MM.1S (cell line): ENCODE results near the gene SLC8A1.
A peak's percentile ranks its signal among the peaks of the same experiment; 100 is the strongest.

Source experiments
- DNase-seq: peaks from one replicate; pipeline ENCODE4 v3.0.0-alpha.2; 2015
- H2AFZ ChIP-seq: fragments of 300-600 bp; sonication (generic); 2 replicates; pipeline ENCODE4 v1.6.0; 2016; ENCODE audit warnings: antibody characterized with exemption, low read length
- H3F3A ChIP-seq: fragments of 300-600 bp; sonication (generic); 2 replicates; pipeline ENCODE4 v1.6.1; 2016; ENCODE audit warnings: mild to moderate bottlenecking, antibody characterized with exemption, low read length, moderate library complexity, mixed read lengths; ENCODE audit not compliant: insufficient read depth
- H3K27ac ChIP-seq: fragments of 300-600 bp; sonication (generic); 2 replicates; pipeline ENCODE4 v1.5.1; 2016; ENCODE audit warnings: mild to moderate bottlenecking, low read length
- H3K27me3 ChIP-seq: fragments of 300-600 bp; sonication (generic); replicated peaks from 2 replicates; pipeline ENCODE4 v1.6.0; 2016; ENCODE audit warnings: low read length; ENCODE audit not compliant: insufficient read depth
- H3K36me3 ChIP-seq: fragments of 300-600 bp; sonication (generic); replicated peaks from 2 replicates; pipeline ENCODE4 v1.6.1; 2016; ENCODE audit warnings: mild to moderate bottlenecking, low read length, mixed read lengths; ENCODE audit not compliant: insufficient read depth
- H3K4me1 ChIP-seq: fragments of 300-600 bp; sonication (generic); 2 replicates; pipeline ENCODE4 v1.6.1; 2016; ENCODE audit warnings: low read length, mixed read lengths
- H3K4me2 ChIP-seq: fragments of 300-600 bp; sonication (generic); 2 replicates; pipeline ENCODE4 v1.6.0; 2016; ENCODE audit warnings: low read depth, low read length
- H3K4me3 ChIP-seq: fragments of 300-600 bp; sonication (generic); 2 replicates; pipeline ENCODE4 v1.5.1; 2016; ENCODE audit warnings: low read length, mixed read lengths
- H3K79me2 ChIP-seq: fragments of 300-600 bp; sonication (generic); 2 replicates; pipeline ENCODE4 v1.6.1; 2016; ENCODE audit warnings: mixed run types, low read length, mixed read lengths
- H3K9ac ChIP-seq: fragments of 300-600 bp; sonication (generic); 2 replicates; pipeline ENCODE4 v1.6.1; 2016; ENCODE audit warnings: low read length, mixed read lengths
- H3K9me2 ChIP-seq: fragments of 300-600 bp; sonication (generic); replicated peaks from 2 replicates; pipeline ENCODE4 v1.6.1; 2016; ENCODE audit warnings: mild to moderate bottlenecking, low read length, mixed read lengths; ENCODE audit not compliant: insufficient read depth
- H3K9me3 ChIP-seq: fragments of 300-600 bp; sonication (generic); replicated peaks from 2 replicates; pipeline ENCODE4 v1.6.1; 2016; ENCODE audit warnings: mild to moderate bottlenecking, low read length, mixed read lengths; ENCODE audit not compliant: insufficient read depth
- H4K20me1 ChIP-seq: fragments of 300-600 bp; sonication (generic); 2 replicates; pipeline ENCODE4 v1.6.1; 2016; ENCODE audit warnings: mild to moderate bottlenecking, low read length, moderate library complexity, mixed read lengths; ENCODE audit not compliant: insufficient read depth
- EZH2 ChIP-seq: fragments of 300-600 bp; sonication (generic); optimal IDR thresholded peaks from 2 replicates; pipeline ENCODE3; 2017; ENCODE audit warnings: low read depth, mild to moderate bottlenecking, antibody characterized with exemption, low read length, mixed read lengths
- EZH2phosphoT487 ChIP-seq: fragments of 300-600 bp; sonication (generic); IDR thresholded peaks from 2 replicates; pipeline ENCODE4 v1.6.1; 2018; ENCODE audit warnings: antibody characterized with exemption, low read length
- TF ChIP-seq, protein P1 (sequence below): fragments of 300-600 bp; sonication (generic); IDR thresholded peaks from 2 replicates; pipeline ENCODE4 v1.5.1; 2016; ENCODE audit warnings: antibody characterized with exemption, low read length, mixed read lengths

Gene SLC8A1

GRCh38 chr2:40489678-40489960 is 37.7 kb upstream of the SLC8A1 start:
- no peak overlapping the region for H3K9ac ChIP-seq
- 0 out of 2 replicates have a peak overlapping the region, but pooled peaks have one; percentile 17 for H3K4me2 ChIP-seq
- H2AFZ ChIP-seq: peak overlapping the region; percentile 9

DNA sequence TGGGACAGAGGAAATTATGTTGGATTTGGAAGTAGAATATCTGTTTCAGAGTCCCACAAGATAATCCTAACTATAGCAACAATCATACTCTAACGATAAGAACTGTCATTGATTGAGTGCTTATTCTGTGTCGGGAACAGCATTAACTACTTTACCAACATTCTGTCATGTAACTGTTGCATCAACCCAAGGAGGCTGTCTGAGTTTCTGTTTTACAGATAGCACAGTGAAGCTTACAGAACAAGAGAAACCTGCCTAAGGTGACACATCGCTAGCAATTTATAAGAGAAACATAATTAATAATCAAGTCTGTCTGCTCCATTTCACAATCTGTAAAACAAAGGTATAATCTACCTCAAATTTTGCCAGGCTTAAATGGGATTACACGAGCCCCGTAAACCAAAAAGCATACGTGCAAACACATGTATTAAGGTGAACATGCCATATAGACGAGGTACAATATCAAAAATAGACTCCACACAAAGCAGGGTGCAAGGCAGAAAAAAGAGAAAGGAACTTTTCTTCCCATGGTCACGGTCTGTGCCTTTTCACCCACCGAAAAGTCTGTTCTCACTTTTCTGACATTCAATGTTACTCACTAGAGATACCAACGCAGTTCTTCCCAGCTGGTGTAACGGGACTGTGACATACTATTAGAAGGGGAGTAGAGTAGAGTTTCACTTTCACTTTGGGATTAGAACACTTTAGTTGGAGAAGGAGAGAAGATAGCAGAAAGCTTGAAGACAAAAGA is 37.2 kb upstream of the SLC8A1 start:
- H3K9ac ChIP-seq: no peak overlapping the region
- 0 out of 2 replicates have a peak overlapping the region, but pooled peaks have one; percentile 17 for H3K4me2 ChIP-seq
- DNase-seq: peak; percentile 56

More at GRCh38 chr2:40489678-40489960, 37.7 kb upstream of the SLC8A1 start:
- 0 out of 2 replicates have a peak overlapping the region, but pooled peaks have one; percentile 9 for H3K4me3 ChIP-seq
- H3F3A ChIP-seq: no peaks in the 10 kb centered on the region
- no peaks in the 10 kb centered on the region for H3K79me2 ChIP-seq
- H4K20me1 ChIP-seq: no peaks in the 10 kb centered on the region
- H3K9me2 ChIP-seq: no peaks in the 10 kb centered on the region
- H3K4me1 ChIP-seq: peaks cover 6% of the 10 kb centered on the region; the same call in 1 of the 2 replicates
- TF ChIP-seq EZH2phosphoT487 (no peak), EZH2 (no peak)
- TF ChIP-seq, protein P1, sequence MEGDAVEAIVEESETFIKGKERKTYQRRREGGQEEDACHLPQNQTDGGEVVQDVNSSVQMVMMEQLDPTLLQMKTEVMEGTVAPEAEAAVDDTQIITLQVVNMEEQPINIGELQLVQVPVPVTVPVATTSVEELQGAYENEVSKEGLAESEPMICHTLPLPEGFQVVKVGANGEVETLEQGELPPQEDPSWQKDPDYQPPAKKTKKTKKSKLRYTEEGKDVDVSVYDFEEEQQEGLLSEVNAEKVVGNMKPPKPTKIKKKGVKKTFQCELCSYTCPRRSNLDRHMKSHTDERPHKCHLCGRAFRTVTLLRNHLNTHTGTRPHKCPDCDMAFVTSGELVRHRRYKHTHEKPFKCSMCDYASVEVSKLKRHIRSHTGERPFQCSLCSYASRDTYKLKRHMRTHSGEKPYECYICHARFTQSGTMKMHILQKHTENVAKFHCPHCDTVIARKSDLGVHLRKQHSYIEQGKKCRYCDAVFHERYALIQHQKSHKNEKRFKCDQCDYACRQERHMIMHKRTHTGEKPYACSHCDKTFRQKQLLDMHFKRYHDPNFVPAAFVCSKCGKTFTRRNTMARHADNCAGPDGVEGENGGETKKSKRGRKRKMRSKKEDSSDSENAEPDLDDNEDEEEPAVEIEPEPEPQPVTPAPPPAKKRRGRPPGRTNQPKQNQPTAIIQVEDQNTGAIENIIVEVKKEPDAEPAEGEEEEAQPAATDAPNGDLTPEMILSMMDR: no peak
- no peaks in the 10 kb centered on the region for H3K9me3 ChIP-seq
- no peak for DNase-seq
- H3K27me3 ChIP-seq: no peaks in the 10 kb centered on the region
- no peaks in the 10 kb centered on the region for H3K36me3 ChIP-seq
- H3K27ac ChIP-seq: no peak overlapping the region

DNA sequence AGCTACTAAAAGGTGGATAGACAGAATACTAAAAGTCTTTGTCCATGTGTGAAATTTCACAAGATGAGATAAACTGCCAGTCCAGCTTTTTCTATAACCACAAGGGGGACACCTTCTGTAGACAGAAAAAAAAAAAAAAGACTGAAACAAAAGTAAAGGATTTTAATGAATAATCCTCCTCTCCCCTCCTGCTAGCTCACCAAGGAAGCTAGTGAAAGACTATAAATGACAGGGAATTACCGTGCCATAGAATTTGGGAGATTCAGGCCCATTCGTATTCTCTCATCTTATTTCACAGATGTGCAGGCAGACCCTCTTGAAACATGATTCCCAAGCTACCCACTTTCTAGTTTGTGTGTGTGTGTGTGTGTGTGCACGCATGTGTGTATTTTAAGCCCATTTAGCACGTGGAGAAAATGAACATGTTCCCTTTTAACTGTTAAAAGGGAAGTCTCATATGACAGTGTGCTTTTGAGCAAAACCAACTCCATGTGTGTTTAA is 36.3 kb upstream of the SLC8A1 start:
- Histone ChIP-seq H3K79me2 (no peaks in the 10 kb centered on the region), H3K9me2 (no peaks in the 10 kb centered on the region), H2AFZ (no peak overlapping the region), H3F3A (no peaks in the 10 kb centered on the region), H3K27ac (no peak overlapping the region), H3K4me1 (peaks cover 6% of the 10 kb centered on the region; the same call in 1 of the 2 replicates), H3K4me3 (no peak overlapping the region), H3K4me2 (no peak overlapping the region), H3K9me3 (no peaks in the 10 kb centered on the region), H3K27me3 (no peaks in the 10 kb centered on the region), H4K20me1 (no peaks in the 10 kb centered on the region), H3K36me3 (no peaks in the 10 kb centered on the region), H3K9ac (no peak overlapping the region)
- DNase-seq: peak; percentile 23
- TF ChIP-seq EZH2phosphoT487 (no peak), EZH2 (no peak)
- TF ChIP-seq, protein P1: peak; percentile 44

More for the DNA sequence above, 37.2 kb upstream of the SLC8A1 start:
- TF ChIP-seq, protein P1: no peak
- TF ChIP-seq EZH2phosphoT487: no peak
- TF ChIP-seq EZH2: no peak
- no peaks in the 10 kb centered on the region for H3K27me3 ChIP-seq
- H3K4me1 ChIP-seq: peaks cover 6% of the 10 kb centered on the region; the same call in 1 of the 2 replicates
- H4K20me1 ChIP-seq: no peaks in the 10 kb centered on the region
- no peaks in the 10 kb centered on the region for H3K36me3 ChIP-seq
- no peaks in the 10 kb centered on the region for H3K9me3 ChIP-seq
- no peaks in the 10 kb centered on the region for H3K79me2 ChIP-seq
- H2AFZ ChIP-seq: peak overlapping the region; percentile 9
- H3K4me3 ChIP-seq: peak overlapping the region; percentile 9; the same call in 1 of the 2 replicates
- H3K27ac ChIP-seq: no peak overlapping the region
- no peaks in the 10 kb centered on the region for H3F3A ChIP-seq
- no peaks in the 10 kb centered on the region for H3K9me2 ChIP-seq
